IPS-18c (cell line): ENCODE data around the gene NT5C.
A peak's percentile ranks its signal among the peaks of the same experiment; 100 is the strongest.
"Not testable (repeated sequence)": the region's sequence is repeated elsewhere in the genome, so short reads cannot be mapped to it uniquely, and the experiment has no call there.

Source experiments
- H3K4me3 ChIP-seq: 2 replicates; pipeline ENCODE4 v1.7.0; 2013; ENCODE audit warnings: low read depth, mild to moderate bottlenecking, low read length, moderate library complexity; ENCODE audit not compliant: insufficient read depth
- H3K9me3 ChIP-seq: one replicate; pipeline ENCODE4 v1.6.1; 2013; ENCODE audit warnings: mild to moderate bottlenecking, low read length, moderate library complexity; ENCODE audit not compliant: control insufficient read depth, insufficient read depth

NT5C gene

DNA sequence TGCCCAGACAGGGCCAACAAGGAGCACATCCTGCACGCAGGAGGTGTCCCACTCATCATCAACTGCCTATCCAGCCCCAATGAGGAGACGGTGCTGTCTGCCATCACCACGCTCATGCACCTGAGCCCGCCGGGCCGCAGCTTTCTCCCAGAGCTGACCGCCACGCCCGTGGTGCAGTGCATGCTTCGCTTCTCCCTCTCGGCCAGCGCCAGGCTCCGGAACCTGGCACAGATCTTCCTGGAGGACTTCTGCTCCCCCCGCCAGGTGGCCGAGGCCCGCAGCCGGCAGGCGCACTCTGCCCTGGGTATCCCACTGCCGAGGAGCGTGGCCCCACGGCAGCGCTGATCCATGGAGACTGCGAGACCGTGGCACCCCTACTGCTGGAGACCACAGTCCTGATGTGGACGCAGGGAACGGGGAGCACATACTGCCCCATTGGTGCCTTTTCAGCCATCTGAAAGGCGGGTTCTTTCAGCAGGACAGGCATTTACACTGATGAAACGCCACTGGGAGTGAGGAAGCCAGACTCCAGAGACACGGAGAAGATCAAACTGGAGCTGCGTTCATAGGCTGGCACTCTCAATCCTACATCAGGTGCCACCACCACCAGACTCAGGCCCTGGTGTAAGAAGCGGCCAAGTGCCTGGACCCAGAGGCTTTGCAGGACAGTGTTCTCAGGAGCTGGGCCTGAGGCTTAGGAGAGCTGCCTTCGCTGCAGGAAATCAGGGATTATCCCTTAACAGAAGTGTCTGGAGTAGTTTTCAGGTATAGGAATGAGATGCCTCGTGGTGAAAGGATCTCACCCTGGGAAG lies 2.6 kb downstream of the NT5C start:
- Histone ChIP-seq H3K9me3 (no peaks in the 10 kb centered on the region), H3K4me3 (no peak overlapping the region)

DNA sequence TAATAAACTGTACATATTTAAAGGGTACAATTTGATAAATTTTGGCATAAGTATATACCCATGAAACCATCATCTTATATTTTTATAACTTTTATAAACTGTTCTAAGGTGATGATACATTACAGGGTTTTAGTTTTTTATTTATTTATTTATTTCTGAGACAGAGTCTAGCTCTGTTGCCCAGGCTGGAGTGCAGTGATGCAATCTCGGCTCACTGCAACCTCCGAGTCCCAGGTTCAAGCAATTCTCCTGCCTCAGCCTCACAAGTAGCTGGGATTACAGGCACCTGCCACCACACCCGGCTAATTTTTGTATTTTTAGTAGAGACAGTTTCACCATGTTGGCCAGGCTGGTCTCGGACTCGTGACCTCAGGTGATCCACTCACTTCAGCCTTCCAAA lies 3.6 kb downstream of the NT5C start:
- H3K4me3 ChIP-seq, H3K9me3 ChIP-seq: not testable (repeated sequence)

DNA sequence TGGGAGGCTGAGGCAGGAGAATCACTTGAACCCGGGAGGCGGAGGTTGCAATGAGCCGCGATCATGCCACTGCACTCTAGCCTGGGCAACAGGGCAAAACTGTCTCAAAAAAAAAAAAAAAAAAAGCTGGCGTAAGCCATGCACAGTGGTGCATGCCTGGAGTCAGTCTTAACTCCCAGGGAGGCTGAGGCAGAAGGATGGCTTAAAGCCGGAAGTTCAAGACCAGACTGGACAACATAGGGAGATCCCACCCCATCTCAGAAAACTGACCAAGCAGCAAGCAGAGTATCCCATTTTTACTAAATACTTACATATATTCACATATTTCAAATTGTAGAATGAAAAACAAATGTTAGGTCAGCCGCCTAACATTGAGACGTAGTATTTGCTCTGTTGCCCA lies 4.6 kb downstream of the NT5C start:
- no peaks in the 10 kb centered on the region for H3K9me3 ChIP-seq
- H3K4me3 ChIP-seq: no peak overlapping the region

DNA sequence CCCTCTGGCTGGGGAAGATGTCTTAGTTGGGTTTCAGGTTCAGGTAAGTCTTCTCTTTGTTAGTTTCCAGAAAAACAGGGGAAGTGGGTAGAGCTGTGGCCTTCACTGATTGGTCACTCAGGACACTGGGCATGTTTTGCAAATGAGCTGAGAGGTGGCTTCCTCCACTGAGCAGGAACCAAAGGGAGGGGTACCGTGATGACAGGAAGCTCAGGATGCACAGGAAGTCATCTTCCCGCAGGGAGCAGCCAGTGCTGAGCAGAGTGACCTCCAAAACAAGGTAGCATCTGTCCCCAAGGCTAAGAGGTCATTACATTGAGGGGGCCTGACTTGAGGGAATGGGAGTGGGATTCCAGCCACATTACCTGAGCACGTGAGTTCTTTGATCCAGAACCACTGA lies 5.6 kb downstream of the NT5C start:
- Histone ChIP-seq H3K4me3 (no peak overlapping the region), H3K9me3 (no peaks in the 10 kb centered on the region)

DNA sequence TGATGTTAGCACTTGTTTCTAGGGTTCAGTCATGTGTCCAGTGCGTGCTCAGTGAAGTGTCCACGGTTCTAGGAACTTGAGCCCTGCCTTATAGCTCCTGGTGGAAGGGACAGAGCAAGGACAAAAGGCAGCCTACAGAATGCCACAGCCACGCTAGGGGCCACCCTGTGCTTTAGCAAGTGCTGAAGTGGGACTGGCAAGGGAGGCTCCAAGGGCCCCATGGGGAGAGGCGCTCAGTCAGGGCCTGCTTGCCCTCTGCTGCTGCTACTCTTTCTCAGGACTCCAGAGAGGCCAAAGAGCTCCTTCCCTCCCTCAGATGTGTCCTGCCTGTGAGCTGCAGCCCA lies 6.8 kb downstream of the NT5C start:
- Histone ChIP-seq H3K9me3 (no peaks in the 10 kb centered on the region), H3K4me3 (no peak overlapping the region)

DNA sequence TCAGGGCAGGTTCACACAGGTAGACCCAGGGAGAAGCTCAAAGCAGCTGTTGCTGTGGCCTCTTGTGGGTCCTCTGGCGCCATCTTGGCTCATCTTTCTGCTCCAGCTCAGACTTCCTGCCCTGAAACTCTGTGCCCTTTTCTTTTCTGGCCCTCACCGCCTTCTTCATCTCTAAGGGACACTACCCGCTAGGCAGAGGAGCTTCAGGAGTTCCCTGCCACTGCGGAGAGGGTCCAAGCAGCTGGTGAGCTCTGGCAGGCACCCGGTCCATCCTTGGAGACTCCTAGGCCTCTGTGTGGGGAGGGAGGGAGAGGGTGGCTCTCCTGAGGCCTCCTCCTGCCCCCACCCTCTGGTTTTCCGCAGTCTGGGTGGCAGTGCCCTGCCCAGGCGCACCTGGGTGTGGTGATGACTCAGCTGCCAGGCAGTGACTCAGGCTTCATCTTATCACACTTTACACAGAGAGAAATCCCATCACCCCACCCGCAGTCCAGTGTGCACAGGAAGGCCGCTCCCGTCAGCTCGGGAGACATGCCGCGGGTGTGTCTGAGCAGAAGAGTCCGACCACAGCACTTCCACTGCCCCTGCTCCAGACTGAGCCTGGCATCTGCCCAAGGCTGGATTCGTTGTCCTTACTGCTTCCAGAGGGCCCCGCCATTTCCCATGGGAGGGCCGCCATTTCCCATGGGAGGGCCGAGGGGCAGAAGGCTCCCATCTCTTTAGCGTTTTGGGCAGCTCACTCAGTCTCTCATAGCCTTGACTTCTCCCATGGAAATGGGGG lies 7.3 kb downstream of the NT5C start:
- H3K4me3 ChIP-seq: no peak overlapping the region
- H3K9me3 ChIP-seq: no peaks in the 10 kb centered on the region

DNA sequence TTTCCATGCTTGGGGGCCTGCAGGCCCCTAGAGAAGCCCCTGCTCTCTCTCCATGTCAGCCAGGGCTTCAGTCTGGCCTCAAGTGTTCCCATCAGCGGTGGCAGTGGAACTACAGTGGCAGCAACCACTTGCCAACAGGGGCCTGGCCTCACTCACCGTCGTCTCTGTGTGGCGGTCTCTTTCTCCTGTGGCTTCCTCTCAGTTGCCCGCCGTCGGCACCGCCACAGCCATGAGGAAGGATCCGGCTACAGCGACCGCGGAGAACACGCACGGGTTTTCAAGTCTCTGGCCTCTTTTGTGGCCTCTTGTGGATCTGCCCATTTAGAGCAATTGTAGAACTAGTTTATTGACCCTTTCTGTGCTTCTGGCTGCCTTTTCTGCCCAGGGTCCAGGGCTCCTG lies 13.2 kb downstream of the NT5C start:
- Histone ChIP-seq H3K9me3 (no peaks in the 10 kb centered on the region), H3K4me3 (no peak overlapping the region)

DNA sequence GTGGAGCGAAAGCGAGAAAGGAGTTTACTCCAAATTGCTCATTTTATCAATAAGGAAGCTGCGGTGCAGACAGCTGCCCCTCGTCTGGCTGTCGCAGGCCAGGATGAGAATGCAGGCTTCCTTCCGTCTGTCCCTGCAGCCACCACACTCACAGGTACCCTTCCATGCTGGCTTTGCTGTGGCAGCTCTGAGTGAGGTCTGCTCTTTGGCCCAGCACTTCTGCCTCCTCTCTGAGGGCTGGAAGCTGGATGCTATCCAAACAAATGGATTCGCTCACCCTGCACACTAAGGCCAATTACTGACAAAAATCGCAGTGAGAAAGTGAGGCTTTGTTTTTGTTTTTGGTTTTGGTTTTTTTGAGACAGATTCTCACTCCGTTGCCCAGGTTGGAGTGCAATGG lies 14.8 kb downstream of the NT5C start:
- no peaks in the 10 kb centered on the region for H3K9me3 ChIP-seq
- H3K4me3 ChIP-seq: no peak overlapping the region

DNA sequence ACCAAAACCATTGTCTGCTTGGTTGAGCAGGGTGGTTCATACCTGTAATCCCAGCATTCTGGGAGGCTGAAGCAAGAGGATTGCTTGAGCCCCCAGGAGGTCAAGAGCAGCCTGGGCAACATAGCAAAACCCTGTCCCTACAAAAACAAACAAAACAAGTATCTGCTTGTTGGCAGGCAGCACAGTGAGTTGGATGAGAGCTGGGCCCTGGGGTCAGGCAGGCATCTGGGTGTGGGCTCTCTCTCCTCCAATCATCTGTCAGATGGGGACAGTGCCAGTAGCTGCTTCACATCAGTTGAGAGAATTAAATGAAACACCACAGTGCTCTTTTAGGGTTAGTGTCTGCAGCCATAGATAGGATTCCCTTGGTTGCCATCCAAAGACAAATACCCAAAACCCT lies 16.0 kb downstream of the NT5C start:
- Histone ChIP-seq H3K4me3 (no peak overlapping the region), H3K9me3 (no peaks in the 10 kb centered on the region)

DNA sequence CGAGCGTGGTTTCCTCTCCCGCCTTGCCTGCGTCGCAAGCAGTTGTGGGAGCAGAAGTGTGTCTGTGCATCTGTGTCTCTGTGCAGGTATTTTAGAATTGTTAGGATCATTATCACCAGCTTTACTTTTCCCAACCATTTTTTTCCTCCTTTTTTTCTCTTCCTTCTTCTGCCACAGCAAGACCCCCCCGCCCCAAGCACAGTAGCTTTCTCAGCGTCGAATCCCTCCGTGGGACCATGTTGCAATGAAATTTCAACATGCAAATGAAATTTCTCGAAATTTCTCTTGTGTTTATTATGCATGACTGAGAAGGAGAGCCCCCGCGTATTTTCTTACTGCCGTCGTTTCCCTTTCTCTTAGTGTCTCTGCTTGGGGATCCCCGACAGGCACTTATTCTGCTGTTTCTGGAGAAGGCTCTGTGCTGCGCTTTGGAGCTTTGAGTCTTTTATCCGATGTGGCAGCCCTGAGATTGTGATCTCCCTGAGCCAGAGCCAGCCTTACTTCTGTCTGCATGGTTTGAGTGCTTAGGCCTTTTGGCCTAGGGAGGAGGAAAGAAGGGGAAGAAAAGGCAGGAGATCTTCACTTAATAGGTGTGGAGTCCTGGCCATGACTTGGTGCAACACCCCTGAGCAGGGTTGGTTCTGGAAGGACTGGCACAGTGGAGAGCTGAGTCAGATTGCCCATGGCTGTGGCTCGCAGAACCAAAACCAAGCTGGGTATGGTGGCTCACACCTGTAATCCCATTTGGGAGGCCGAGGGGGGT lies 16.8 kb downstream of the NT5C start:
- Histone ChIP-seq H3K4me3 (no peak overlapping the region), H3K9me3 (no peaks in the 10 kb centered on the region)

DNA sequence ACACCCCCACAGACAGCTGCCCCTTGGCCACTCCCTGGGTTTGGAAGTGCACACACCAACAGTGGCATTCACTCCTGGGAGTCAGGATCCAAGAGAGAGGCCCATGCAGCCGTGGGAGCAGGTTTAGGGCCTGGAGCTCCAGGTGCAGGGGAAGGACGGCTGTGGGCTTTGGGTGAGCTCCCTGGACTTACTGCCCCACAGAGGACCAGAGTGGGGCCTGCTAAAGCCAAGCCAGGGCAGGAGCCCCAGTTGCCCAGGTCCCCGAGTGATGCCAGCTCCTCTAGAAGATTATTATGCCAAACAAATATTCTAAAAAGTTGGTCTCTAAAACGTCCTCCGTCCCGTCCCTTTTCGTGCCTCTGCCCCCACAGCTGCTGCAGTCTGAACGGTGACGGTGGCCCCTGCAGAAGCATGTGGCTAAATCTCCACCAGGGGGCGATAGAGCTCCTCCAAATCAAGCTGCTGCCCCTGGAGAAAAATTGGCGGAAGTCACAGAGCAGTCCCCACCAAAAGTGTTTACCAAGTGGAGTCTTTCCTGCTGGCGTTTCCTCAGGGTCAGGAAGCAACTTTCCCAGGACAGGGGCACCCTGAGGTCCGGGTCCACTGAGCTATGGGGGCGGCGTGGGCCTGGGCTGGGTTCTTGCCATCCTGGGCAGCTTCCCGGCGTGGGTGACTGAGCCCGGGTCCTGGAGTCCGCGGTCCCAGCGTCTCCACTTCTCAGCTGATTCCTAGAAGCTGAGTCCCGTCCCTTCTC lies 17.6 kb downstream of the NT5C start:
- H3K4me3 ChIP-seq: no peak overlapping the region
- no peaks in the 10 kb centered on the region for H3K9me3 ChIP-seq

DNA sequence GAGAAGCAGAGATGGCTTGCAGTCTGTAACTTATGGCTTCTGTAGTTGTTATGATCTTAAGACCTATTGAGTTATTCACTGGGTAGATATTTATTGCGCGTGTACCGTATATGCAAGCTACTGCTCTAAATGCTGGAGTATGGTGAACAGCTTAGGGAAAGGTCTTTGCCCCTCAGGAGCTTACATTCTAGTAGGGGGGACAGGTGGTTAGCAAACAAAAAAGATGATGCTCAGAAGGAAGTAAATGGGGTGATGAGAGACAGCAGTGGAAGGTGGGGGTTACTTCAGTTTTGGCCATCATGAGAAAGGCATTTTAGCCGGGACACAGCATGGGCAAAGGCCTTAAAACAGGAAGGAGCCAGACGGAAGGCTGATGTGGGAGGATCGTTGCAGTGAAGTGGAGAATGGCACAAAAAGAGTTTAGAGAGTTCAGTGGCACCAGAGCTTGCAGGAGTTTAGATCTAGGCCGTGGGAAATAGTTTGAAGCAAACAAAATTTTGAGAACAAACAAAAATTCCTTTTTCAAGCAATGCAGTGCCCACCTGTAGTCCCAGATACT lies 19.7 kb downstream of the NT5C start:
- Histone ChIP-seq H3K9me3 (no peaks in the 10 kb centered on the region), H3K4me3 (no peak overlapping the region)

DNA sequence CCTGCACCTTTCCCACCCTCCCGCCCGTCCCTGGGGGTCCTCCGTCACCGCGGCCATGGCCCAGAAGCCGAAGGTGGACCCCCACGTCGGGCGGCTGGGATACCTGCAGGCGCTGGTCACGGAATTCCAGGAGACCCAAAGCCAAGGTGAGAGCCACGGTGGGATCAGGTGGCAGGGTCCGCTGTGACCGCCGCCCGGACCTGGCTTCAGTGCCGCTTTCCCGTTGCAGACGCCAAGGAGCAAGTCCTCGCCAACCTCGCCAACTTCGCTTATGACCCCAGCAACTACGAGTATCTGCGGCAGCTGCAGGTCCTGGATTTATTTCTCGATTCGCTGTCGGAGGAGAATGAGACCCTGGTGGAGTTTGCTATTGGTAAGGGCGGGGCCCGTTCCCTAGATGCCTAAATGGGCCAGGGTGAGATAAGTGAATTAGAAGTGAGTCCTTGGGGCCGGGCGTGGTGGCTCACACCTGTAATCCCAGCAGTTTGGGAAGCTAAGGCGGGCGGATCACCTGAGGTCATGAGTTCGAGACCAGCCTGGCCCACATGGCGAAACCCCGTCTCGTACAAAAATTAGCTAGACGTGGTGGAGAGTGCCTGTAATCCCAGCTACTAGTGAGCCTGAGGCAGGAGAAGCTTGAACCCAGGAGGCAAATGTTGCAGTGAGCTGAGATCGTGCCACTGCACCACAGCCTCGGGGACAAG lies 21.2 kb downstream of the NT5C start:
- H3K9me3 ChIP-seq: no peaks in the 10 kb centered on the region

DNA sequence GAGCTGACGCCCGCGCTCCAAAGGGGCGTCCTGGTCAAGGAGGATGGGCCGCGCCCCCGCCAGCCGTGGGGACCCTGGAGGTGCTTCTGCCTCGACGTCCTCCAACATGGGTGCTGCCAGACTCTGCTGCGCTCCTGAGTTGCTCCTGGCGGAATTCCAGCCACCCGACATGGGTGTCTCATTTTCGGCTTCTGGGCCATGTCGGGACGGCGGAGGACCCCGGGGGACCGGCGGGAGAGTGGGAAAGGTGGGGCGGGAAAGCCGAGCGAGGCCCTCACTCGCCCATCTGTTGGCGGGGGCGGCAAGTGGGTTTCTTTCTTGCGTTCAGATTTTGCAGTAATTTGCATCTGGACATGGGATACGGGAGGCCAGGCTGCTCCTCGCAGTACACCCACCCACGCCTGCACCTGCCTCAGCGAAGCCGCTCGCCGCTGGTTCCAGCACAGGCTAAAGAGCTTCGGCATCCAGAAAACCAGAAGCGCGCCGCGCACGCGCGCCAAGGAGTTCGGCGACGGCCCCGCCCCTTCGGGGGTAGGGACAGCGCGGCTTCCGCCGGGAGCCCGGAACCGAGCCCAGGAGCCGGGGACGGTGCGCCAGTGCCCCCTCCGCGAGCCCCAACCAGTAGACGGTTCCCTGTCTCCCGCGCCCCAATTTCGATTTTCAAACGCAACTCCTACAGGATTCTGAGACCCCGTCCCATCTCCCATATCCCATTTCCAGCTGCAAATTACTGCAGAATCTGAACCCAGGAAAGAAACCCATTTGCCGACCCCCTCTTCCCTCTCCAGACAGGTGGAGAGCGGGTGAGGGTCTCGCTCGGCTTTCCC lies 21.9 kb downstream of the NT5C start, which contains the start of gene ARMC7:
Gene ARMC7 (plus strand): TSS at position 563 of the 827 bp plus-strand sequence. CDS start 320 bp downstream, outside the sequence.
- Histone ChIP-seq H3K9me3 (no peaks in the 10 kb centered on the region), H3K4me3 (peak within 1 kb of the TSS; percentile 85)

More for the DNA sequence above, 21.2 kb downstream of the NT5C start:
- peak overlapping the region; percentile 85 for H3K4me3 ChIP-seq

DNA sequence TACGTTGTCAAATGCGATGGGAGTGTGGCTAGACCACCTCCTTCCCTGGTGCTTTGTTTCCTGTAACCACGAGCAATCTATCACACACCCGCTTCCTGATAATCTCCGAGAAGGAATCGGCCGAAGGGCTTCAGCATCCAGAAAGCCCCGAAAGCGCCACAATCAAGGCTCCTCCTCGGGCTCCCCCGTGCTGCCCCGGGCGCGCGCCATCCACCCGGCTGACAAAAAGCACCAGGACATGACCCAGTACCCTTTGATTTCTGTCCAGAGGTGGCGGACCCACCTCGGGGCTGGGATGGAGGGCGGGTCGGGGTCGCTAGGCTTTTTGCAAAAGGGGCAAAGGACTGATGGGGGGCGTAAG lies 22.5 kb downstream of the NT5C start:
- Histone ChIP-seq H3K4me3 (peak overlapping the region; percentile 85), H3K9me3 (no peaks in the 10 kb centered on the region)

DNA sequence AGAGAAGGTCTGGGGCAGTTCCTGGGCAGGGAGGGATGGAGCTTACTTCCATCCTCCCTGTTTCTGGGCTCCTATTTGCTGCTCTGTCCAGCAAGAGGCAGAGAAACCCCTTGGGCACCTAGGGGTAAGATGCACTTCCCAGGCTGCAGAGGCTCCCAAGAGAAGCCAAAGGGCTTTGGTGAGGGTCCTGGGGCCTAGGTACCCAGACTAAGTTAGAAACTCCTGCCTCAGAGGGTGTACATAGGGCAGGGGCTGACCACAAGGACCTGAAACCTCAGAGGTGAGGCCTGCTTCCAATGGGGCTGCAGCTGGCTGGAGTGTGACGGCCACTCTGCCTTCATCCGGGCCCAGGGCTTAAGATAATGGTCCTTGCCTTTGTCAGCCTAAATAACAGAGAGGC lies 23.3 kb downstream of the NT5C start:
- H3K9me3 ChIP-seq: no peaks in the 10 kb centered on the region
- H3K4me3 ChIP-seq: no peak overlapping the region
